A204.1 (cell line): ENCODE measurements around the gene AOPEP.

Experiments
- FAIRE-seq: peaks from 2 replicates; lab custom pipeline; 2012; peaks lifted over from hg19 to GRCh38; lab: Jason Lieb, UNC

Gene AOPEP

DNA sequence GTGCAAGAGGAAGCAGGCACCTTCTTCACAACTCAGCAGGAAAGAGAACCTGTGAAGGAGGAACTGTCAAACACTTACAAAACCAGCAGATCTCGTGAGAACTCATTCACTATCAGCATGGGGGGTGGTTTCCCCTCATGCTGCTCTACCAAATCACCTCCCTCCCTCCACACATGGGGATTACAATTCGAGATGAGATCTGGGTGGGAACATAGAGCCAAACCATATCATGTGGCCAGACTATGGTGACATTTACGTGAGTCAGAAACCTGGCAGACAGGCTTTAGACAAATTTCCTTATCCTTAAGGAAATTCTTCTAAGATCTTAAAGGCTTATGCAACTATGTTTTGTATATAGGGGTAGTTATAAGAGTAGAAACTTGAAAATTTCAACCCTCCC, 8.7 kb upstream of the AOPEP start:
- FAIRE-seq, result no peak

DNA sequence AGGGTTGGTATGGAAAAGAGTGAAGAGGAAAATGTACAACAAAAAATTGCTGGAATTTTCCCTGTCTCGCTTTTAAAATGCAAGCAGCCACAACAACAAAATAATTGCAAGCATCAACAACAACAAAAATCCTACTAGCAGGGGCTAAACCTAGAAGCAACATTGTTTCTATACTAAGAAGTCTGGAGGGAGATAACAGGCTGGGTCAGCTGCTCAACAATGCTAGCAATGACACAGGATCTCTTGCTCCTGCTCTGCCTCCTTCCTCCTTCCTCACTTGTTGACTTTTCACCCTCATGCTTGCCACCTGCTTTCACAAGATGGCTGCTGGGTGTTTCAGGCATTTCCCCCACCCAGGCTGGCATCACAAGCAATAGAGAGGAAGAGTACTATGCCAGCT, 7.6 kb upstream of the AOPEP start:
- FAIRE-seq, result no peak

DNA sequence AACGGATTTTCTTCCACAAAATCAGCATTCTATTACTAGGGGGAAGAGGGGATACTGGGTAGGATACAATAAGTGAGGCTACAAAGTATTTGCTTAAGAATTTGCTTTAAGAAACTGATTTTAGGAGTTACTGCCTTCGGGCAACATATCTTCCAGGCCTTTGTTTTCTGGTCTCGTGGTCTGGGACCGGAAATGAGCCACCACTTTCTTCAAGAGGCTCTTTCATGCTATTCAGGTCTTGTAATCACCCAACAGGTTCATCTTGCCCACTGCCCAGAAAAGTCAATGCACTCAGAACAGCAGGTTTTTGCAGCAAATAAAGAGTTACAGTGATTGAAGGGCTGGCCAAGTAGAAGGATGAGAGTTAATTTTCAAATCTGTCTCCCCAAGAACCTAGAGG, 6.6 kb upstream of the AOPEP start:
- no peak for FAIRE-seq

DNA sequence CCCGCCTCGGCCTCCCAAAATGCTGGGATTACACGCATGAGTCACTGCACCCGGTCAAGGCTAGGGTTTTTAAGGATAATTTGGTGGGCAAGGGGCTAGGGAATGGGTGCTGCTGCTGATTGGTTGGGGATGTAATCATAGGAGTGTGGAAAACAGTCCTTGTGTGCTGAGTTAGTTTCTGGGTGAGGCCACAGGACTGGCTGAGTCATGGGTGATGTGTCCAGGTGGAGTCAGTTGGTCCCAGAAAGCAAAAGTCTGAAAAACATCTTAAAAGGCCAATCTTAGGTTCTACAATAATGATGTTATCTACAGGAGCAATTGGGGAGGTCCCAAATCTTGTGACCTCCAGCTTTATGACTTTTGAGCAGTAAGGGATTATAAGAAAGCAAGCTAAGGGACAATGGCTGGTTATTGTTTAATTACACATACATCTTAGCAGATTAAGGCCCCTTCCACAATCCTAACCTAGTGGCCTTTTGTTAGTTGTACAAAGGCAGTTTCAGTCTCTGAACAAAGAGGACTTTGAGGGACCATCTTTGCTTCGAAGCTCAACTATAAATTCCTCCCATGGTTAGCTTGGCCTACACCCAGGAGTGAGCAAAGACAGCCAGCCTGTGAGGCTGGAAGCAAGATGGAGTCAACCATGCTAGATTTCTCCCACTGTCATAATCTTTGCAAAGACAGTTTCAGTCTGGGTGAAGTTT, 5.5 kb upstream of the AOPEP start:
- no peak for FAIRE-seq

DNA sequence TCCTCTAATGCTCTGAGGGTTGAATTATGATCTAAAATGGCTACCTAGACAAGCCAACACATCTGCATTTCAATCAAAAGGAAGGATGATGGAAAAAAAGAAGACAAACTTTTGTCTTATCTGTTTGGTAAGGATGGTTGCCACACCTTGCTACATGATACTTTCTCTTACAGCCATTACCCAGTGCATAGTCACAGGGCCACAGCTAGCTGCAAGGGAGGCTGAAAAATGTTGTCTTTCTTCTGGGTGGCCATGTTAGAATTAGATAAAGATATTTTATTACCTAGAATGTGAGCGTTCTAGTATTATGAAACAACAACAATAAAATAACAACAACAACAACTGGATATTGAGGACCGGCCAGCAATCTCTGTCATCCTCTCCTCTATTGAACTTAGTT, 4.7 kb upstream of the AOPEP start:
- FAIRE-seq, result no peak

DNA sequence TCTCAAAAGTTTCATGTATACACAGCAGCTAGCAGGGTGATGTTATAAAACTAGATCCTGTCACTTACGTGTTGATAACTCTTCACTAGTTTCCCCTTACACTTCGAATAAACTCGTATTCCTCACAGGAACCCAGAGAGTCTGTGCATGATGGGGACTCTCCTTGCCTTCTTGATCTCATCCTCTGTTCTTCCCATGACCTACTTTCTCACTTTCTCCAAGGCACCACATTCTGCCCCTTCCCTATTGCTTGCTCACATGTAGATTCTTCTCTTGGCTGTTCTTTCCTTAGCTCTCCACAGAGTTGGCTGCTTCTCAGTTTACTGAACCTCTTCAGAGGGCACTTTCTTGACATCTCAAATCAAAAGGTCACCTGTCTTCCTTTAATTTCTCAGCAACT, 1.2 kb upstream of the AOPEP start:
- no peak for FAIRE-seq

DNA sequence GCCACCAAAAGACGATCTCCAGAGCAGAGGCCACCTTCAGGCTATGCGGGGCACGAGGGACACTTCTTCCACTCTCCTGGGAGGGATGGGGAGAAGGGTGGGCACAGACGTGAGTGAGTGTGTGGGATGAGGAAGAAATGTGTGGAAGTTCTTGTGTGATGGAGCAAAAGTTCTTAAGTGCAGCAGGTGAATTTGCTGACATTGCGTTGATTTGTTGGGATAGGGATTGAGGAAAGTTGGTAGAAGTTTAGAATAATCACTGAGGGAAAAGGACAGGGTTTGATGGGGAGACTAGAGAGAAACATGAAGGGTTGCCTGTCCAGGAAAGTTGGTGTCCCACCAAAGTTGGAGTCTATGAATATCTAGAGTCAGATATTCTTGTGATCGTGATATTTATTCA, 2.2 kb downstream of the AOPEP start:
- no peak for FAIRE-seq

DNA sequence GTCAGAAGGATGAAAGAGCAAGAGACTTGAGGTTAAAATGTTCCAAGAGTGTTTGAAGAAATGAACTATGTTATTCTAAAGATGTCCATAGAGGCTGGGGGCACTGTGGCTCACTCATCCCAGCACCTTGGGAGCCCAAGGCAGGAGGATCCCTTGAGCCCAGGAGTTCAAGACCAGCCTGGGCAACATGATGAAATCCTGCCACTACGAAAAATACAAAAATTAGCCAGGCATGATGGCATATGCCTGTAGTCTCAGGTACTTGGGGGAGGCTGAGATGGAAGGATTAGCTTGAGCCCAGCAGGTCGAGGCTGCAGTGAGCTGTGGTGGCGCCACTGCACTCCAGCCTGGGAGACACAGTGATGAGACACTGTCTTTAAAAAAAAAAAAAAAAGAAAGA, 2.7 kb downstream of the AOPEP start:
- no peak for FAIRE-seq

DNA sequence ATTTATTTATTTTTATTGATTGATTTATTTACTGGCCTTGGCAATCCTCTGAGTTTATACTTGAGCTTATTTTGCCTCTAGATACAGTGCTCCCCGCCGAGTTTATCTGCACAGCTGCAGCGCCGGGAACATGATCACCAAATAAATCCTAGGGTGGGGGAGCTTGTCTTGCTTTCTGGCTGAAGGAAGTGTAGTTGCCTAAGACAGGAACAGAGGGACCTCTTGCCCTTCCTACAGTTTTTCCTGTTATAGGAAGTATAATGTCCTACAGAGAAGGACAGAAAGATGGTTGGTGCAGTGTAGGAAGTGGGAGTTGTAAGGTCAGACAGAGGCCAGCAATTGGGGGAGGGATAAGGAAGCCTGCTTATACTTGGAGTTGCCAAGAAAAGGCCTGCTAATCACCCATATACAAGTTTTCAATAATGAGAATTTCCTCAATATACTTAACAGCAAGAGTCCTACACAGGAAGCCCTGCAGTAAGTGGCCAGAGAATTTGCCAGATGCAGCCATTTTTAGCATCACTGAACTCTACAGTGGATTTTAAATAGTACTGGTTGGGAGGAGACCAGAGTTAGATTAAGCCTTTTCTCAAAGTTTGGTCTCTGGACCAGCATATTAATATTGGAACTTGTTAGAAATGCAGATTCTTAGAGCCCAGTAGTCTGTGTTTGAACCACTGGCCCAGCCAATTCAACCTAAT, 7.7 kb downstream of the AOPEP start:
- no peak for FAIRE-seq

DNA sequence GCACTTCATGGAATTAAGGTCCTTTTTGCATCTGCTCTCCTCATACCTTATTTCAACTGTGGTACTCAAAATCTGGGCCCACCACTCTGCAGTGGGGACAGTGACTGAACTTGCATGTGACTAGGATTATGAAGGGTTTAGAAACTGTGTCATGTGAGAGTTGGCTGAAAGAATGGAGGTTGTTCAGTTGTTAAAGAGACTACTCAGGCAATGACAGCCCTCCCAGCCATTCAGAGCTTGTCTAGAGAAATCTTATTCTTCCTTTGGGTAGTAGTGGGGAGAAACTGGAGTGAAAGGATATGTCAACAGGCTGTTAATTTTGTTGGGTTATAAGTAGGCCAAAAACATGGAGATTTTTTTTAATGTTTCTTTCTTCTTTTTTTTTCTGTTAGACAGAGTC, 10.3 kb downstream of the AOPEP start:
- no peak for FAIRE-seq

DNA sequence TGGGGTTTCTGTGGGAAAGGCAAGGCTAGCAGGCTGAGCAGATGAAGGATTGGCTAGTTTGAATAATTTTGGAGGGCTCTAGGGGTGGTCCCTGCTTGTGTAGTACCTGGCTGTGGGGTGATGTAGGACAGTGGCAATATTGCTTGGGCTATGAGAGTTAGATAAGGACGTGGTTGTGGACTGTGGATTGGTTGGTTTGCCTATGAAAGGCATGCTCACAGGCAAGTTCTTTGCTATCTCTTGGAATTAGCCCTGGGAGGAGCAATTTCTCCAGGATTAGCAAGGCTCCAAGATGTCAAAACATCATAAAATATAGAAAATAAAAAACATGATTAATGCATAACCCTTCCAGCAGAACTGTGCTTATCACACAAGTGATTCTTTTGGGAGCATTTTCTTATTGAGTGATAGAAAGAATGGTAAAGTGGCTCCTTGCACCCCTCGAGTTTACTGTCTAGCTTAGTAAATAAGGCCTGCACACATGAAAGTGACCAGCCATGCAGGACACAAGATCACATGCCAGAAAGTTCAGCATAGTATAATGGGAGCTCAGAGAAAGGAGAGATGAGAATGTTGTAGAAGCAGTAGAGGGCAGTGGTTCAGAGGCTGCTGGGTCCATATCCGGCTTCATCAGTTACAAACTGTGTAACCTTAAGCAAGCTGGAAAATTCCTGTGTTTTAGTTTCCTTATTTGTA, 13.8 kb downstream of the AOPEP start:
- FAIRE-seq, result no peak

DNA sequence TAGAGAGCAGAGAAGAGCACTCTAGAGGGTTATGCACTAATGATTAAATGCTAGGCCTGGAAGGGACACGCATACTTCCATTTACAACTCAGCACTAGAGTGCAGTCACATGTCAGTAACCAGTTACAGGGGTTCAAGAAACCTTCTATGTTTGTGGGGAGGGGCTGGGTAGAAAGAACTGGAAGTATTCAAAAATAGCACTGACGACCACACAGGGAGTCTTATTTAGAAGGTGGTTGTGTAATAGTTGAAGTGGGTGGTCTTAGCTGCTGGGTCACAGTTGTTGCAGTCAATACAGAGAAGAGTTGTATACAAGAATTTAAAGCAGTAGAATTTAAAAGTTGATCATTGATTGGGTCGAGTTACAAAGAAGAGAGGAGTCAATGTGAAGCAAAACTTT, 15.4 kb downstream of the AOPEP start:
- FAIRE-seq, result no peak

DNA sequence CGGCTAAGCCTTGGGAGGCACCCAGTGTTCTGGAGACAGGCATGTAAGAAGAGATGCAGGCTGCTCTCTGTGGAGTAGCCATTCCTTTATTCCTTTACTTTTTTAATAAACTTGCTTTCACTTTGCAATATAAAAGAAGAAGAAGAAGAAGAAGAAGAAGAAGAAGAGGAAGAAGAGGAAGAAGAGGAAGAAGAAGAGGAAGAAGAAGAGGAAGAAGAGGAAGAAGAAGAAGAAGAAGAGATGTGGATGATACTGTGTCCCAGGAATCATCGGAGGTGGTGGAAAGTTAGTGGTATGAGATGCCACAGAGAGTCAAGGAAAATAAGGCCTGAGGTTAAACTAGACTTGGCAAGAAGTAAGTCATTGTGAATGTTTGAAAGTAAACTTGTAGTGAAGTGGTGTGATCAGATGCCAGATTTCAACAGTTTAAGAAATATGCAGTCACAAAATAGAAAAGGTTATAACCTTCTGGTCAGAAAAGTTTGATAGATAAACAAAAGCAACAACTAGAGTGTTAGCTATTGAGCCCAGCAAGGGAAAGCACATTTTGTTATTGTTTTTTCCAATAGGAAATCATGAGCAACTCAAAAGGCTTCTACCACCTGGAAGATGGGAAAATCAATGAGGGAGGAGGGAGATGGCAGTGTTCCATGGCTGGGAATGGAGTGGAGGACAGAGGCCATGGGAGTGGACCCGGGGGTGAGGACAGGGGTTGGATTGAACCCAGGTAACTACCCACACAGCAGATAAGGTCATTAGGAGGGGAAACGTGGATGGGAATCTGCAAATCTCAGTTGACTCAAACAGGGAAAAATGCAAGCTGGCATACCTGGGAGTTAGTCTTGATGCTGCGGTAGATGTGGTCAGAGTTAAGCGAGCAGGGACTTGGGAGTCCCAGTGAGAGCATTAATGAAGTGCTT, 16.8 kb downstream of the AOPEP start:
- FAIRE-seq, result no peak

DNA sequence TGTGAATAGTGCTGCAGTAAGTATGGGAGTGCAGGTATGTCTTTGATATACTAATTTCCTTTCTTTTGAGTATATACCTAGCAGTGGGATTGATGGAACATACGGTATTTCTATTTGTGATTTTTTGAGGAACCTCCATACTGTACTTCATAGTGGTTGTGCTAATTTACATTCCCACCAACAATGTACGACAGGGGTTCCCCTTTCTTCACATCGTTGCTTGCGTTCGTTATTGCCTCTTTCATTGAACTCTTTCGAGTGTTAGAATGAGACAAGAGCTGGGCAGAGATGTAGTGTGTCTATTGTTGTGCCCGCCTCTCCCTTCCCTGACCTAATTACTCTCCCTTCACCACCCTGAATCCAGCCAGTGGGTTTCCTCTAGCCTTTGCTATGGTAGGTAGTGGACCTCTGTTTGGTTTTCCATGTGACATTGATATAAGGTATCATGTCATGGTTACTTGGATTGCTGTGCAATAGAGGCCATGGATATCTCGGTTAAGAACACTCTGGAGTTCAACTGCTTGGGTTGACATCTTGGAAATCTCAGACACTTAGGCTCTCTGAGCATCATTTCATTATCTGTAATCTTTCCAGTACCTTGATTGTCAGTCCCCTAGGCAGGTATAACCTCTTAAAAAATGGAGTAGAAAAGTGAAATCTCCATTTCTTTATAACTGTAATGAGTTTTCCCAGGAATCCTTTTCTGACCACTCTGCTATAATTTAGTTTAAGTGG, 19.5 kb downstream of the AOPEP start:
- no peak for FAIRE-seq

DNA sequence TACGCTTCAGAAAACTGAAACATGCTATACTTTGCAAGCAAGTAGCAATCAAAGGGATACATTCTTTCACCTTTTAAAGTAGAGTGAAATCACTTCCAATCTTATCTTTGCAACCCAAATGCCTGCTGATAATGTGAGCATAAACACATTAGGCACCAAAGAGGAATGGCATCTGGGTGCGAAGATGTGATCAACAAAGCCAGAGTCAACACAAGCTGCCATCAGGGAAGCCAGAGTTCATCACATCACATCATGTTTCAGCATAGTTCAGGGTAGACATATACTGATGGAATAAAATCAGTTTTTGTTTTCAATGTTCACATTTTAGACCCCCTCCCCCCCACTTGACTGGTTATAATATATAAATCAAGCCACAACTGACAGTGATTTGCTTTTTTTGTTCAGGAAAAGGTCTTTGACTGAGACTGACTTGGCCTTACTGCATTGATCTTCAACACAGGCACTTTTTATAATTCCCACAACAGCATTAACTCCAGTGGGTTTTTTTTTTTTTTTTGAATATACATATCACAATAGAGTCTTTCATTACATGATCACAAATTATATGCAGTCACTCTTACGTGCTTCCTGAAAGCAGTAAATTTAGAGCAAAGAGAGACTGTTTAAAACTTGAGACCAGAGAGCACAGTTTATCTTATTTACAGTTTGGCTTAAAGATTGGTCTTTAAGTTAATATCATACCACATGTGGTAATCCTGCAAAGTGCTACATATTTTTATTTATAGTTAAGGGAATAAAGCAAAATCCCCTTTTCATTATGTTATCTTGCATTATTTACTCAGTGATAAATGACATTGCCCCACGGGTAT, 20.3 kb downstream of the AOPEP start:
- no peak for FAIRE-seq

DNA sequence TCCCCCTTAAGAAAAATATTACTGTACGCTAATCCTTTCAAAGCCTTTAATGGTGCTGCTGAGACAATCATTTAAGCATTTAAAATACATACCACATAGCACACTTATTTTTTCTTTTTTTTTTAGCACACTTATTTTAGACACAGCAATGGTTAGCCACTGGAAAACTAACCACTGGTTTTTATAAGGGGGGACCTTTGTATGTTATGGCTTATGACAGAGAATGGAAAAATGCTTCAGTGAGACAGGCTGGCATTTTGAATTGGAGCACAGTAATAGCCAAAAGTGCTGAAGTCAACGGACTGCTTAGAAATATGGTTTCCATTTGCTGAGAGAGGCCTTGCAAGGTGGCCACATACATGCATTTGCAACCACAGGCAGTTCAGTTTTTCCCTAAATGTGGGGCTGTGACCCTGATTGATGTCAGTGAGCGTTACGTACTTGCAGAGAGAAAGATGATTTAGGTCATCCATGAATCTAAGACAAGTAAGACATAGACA, 28.5 kb downstream of the AOPEP start:
- FAIRE-seq, result no peak

DNA sequence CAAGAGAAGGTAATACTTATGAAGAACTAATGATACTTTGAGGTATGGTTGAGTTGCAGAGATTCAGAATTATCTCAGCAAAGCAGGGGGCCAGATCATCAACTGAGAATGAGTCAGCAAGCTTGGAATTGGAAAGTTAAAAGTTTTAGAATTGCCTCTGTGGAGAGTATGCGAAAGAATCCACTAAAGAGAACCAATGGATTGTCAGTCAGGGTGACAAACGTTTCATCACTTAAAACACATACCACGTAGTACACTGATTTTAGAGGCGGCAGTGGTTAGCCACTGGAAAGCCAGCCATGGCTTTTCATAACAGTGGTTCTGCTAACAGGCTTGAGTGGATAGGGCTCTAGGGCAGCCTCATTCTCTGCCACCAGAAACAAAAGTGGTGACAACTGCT, 30.7 kb downstream of the AOPEP start:
- no peak for FAIRE-seq

DNA sequence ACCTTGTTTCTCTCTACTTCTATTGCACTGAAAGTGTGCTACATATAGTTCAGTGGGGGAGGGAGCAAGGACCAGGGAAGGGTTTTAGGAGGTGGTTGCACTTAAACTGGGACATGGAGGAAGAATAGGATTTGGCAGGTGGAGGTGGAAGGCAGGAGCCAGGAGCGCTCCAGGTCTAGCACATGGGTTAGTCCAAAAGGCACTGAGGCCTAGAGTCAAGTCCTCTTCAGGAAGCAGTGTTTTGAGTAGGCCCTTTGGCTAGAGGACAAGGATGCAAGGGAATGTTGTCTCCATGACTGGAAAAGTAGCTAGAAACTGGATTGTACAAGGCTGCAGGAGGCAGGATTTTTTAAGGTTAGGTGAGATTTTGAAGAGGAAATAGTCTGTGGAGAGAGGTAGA, 31.5 kb downstream of the AOPEP start:
- no peak for FAIRE-seq

DNA sequence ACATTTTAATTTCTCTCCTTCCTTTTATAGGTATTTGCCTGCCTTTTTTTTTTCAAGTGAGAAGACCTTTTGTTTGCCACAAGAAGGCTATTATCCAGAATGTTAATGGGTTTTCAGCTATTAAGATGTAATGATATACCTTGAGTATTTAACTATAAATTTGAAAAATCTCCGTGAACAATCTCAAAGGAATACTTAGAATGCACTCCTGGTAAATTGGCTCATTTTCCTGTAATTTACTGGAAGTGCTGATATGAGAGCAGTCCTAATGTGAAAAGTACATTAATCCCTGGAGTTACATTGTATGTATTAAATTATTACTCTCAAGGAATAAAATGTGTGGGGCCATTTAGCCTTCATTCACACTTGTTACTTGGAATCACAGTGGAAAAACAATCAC, 32.4 kb downstream of the AOPEP start:
- no peak for FAIRE-seq

DNA sequence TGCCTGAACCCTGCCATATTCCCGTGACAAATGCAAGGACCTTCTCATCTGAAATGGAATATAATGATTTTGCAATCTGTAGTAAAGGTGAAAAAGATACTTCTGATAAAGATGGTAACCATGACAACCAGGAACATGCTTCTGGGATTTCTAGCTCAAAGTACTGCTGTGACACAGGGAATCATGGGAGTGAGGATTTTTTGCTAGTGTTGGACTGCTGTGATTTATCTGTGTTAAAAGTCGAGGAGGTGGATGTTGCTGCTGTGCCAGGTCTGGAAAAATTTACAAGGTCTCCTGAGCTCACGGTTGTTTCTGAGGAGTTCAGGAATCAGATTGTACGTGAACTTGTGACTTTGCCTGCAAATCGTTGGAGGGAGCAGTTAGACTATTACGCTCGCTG, 33.5 kb downstream of the AOPEP start:
- FAIRE-seq, result no peak

DNA sequence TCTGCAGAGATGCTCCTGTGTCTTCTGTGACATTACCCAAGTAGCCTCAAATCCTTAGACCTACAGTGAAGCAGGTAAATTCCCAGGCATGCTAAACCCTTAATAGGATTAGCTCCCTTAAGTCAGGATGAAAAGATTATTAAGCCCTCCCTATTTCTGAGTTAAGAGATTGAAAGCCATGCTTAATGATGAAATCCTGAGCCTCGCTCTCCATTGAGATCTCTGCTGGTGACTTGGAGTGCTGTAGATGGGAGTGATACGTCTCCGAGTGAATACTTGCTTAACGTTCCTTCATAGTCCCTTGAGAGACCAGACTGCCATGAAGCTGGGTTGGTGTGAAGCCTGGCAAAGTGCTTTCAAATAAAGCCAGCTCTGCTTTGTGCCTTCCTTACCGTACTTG, 34.2 kb downstream of the AOPEP start:
- no peak for FAIRE-seq
